ENCODE measurements around the gene PARD3.

DNA sequence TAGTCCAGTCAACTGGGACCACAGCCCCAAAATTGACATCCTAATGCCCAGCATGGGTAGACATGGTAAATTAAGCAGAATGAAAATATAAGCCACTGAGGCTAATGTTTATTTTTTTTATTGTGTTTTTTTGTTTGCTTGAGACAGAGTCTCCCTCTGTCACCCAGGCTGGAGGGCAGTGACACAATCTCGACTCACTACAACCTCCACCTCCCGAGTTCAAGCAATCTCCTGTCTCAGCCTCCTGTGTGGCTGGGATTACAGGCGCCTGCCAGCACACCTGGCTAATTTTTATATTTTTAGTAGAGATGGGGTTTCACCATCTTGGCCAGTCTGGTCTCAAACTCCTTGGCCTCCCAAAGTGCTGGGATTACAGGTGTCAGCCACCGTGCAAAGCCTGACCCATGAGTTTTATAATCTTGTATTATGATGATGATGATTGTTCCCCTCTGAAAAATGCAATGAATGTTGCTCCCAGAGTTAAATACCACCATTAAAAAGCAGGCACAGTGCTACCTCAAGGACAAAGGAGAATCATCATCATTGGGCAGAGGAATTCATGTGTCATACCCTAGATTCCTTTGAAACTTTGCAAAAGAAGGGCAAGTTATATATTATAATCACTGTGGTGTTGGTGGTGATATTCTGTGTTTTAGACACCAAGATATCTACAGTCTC is 228.0 kb downstream of the PARD3 start:
- TF ChIP-seq RAD21 (conservative IDR thresholded peaks at IDR 0.05) (no peak), TAF1 (IDR thresholded peaks at IDR 0.05; ENCODE audit: low read depth) (no peak), EP300 (conservative IDR thresholded peaks at IDR 0.05; ENCODE audit: poor library complexity, severe bottlenecking) (no peak), EZH2 (IDR thresholded peaks at IDR 0.05; ENCODE audit: borderline replicate concordance, insufficient read depth, low read length, poor library complexity, severe bottlenecking) (no peak)
- TF ChIP-seq, protein P1, sequence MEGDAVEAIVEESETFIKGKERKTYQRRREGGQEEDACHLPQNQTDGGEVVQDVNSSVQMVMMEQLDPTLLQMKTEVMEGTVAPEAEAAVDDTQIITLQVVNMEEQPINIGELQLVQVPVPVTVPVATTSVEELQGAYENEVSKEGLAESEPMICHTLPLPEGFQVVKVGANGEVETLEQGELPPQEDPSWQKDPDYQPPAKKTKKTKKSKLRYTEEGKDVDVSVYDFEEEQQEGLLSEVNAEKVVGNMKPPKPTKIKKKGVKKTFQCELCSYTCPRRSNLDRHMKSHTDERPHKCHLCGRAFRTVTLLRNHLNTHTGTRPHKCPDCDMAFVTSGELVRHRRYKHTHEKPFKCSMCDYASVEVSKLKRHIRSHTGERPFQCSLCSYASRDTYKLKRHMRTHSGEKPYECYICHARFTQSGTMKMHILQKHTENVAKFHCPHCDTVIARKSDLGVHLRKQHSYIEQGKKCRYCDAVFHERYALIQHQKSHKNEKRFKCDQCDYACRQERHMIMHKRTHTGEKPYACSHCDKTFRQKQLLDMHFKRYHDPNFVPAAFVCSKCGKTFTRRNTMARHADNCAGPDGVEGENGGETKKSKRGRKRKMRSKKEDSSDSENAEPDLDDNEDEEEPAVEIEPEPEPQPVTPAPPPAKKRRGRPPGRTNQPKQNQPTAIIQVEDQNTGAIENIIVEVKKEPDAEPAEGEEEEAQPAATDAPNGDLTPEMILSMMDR (IDR thresholded peaks at IDR 0.05; ENCODE audit: poor library complexity, severe bottlenecking) = no peak
- TF ChIP-seq, protein P2, sequence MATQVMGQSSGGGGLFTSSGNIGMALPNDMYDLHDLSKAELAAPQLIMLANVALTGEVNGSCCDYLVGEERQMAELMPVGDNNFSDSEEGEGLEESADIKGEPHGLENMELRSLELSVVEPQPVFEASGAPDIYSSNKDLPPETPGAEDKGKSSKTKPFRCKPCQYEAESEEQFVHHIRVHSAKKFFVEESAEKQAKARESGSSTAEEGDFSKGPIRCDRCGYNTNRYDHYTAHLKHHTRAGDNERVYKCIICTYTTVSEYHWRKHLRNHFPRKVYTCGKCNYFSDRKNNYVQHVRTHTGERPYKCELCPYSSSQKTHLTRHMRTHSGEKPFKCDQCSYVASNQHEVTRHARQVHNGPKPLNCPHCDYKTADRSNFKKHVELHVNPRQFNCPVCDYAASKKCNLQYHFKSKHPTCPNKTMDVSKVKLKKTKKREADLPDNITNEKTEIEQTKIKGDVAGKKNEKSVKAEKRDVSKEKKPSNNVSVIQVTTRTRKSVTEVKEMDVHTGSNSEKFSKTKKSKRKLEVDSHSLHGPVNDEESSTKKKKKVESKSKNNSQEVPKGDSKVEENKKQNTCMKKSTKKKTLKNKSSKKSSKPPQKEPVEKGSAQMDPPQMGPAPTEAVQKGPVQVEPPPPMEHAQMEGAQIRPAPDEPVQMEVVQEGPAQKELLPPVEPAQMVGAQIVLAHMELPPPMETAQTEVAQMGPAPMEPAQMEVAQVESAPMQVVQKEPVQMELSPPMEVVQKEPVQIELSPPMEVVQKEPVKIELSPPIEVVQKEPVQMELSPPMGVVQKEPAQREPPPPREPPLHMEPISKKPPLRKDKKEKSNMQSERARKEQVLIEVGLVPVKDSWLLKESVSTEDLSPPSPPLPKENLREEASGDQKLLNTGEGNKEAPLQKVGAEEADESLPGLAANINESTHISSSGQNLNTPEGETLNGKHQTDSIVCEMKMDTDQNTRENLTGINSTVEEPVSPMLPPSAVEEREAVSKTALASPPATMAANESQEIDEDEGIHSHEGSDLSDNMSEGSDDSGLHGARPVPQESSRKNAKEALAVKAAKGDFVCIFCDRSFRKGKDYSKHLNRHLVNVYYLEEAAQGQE (IDR thresholded peaks at IDR 0.05; ENCODE audit: borderline replicate concordance) = no peak
